Measurements from ENCODE around the gene SS18L1.
A peak's percentile ranks its signal among the peaks of the same experiment; 100 is the strongest.
"Not testable (repeated sequence)": the region's sequence is repeated elsewhere in the genome, so short reads cannot be mapped to it uniquely, and the experiment has no call there.

Gene SS18L1

GRCh38 chr20:62138912-62139311 is 4.7 kb upstream of the SS18L1 start:
- no peak for DNase-seq

GRCh38 chr20:62139636-62140035 is 3.9 kb upstream of the SS18L1 start:
- no peak for DNase-seq

DNA sequence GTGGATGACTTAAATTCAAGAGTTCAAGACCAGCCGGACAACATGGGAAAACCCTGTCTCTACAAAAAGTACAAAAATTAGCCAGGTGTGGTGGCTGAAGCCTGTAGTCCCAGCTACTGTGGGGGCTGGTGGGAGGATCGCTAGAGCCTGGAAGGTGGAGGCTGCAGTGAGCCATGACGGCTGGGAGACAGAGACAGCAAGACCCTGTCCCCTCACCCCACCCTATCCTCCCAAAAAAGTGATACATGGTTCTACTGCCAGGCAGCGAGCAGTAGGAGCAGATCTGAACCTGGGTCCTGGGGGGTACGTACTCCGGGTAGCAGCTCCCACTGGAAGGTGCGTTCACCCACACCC is 2.5 kb upstream of the SS18L1 start:
- no peak for DNase-seq

- DNase-seq = no peak
These were observed 1.9 kb upstream of the SS18L1 start for GRCh38 chr20:62141397-62142251.

GRCh38 chr20:62142252-62143080 is 1.1 kb upstream of the SS18L1 start:
- no peak for DNase-seq

- DNase-seq = peak; percentile 55
These were observed 622 bp downstream of the SS18L1 start for GRCh38 chr20:62143957-62144825.

- no peak for DNase-seq
These were observed 2.1 kb downstream of the SS18L1 start for GRCh38 chr20:62145688-62146018.

- no peak for DNase-seq
These were observed 2.6 kb downstream of the SS18L1 start for GRCh38 chr20:62146019-62146755.

DNA sequence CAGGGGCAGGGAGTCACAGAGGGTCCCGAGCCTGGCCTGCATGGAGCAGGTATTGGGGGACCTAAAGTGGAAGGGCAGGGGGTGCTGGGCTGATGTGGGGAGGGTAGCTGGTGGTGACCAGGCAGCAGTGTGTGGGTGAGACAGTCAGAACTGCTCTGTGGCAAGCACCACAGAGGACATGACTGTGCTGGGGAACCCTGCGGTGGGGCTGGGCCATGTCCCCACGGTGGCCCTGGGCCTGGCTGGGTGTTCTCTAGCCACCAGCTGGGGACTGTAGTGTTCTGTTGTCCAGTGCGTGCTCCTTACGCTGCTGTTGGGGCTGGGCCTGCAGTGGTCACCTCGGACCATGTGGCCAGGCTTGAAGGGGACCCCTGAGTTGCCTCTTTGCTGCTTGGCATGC is 3.6 kb downstream of the SS18L1 start:
- DNase-seq = no peak

DNA sequence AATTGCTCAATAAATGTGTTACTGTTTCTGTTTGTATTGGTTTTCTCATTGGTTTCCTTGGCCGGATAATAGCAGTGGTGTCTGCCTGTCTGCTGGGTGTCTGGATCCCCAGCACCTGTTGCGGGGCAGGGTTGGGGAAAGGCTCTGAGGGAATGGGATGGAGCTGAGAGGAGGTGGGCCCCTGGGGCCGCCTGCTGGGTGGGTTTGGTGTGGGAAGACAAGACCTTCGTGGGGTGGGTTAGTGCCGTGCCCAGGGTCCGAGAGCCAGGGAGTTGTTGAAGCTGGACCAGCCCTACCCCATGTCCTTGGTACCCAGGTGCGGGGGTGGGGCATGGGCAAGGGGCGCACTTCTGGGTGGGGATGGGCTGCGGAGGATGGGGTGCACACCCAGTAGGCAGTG is 4.0 kb downstream of the SS18L1 start:
- no peak for DNase-seq

DNA sequence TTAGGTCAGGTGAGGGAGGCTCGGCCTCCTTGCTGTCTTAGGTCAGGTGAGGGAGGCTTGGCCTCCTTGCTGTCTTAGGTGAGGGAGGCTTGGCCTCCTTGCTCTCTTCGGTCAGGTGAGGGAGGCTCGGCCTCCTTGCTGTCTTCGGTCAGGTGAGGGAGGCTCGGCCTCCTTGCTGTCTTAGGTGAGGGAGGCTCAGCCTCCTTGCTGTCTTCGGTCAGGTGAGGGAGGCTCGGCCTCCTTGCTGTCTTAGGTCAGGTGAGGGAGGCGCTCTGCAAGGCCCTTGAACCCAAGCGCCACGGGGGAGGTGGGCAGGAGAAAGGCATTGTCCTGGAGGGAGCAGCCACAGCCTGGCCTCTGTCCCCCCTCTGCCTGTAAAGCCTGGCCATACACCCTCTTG is 4.8 kb downstream of the SS18L1 start:
- DNase-seq = not testable (repeated sequence)

DNA sequence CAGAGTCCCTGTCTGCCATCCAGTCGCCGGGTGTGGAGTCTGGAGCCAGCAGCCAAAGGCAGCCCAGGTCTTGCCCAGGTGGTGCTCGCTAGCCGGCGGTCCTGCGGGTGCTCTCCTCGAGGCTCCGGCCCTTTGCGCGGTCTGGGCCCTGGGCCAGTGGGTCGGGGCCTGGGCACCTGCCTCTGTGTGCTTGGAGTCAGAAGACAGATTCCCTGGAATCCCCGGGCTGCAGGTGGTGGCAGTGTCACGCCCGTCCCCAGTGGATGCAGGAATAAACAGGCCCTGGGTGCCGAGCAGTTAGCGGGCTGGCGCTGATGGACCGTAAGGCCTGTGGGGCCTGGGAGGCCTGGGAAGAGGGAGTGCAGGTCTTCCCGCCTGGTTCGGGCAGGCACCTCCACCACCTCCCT is 5.3 kb downstream of the SS18L1 start:
- DNase-seq = no peak

GRCh38 chr20:62149532-62150309 is 6.2 kb downstream of the SS18L1 start:
- DNase-seq = no peak

DNA sequence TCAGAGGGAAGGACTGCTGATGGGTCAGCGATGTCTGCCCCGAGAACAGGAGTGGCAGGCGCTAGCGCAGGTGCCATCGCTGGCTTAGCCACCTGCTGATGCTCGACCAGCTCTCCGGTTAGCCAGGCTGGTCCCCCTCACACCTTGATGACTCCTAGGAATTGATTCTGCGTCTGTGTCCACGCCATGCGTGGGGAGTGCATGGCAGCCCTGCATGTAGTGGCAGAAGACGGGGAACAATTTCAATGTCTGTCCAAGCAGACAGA is 6.7 kb downstream of the SS18L1 start:
- no peak for DNase-seq

GRCh38 chr20:62151225-62151624 is 7.7 kb downstream of the SS18L1 start:
- no peak for DNase-seq

DNA sequence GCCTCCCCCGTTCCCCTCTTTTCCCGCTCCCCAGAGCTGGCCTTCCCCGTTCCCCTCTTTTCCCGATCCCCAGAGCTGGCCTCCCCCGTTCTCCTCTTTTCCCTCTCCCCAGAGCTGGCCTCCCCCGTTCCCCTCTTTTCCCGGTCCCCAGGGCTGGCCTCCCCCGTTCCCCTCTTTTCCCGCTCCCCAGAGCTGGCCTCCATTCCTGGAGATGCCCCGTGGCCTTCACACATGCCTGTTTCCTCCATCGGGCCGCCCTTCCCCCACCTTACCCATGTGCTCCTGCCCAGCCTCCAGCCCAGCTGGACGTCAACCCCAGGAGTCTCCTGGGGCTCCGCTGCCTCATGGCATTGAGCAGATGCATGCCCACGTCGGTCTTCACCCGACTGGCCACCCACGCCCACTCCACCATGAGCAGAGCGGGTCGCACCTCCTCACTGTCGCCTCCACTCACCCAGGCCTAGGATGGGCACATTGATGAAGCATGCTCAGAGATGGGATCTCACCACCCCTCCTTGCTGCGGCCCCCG is 8.3 kb downstream of the SS18L1 start:
- DNase-seq = no peak

DNA sequence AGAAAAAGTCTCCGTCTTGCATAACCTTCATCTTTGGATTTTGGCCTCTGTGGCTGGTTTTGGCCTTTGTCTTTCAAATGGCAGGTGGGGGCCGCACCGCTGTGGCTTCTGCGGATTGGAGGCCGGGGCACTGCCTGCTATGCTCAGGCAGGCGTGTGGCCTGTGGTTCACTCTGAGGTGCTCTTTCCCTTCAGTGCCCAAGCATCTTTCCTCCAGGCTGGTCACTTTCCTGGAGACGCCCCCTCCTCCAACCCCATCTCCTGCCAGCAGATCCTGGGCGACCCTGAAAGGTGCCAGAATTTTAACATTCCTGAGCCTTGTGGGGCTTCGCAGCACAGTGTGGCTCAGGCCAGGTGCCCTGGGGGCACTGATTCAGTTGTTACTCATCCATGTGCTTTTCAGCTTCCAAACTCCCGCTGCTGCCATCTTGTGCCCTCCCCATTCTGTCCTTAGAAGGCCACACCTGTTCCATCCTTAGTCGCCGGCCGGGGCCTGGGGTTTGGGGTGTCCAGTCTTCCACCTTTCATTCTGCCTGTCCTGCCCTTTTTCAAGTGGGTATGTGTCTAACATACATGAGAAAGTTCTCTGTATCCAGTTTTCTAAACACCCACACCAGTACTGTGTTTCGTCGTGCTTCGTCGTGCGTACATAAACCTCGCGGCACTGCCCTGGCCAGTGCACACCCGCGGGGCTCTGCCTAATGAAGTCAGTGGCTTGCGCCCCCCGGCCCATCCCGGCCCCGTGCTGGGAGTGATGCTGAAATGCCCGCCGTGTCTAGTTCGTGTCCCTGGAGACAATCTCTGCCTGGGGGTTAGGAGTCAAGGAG is 12.1 kb downstream of the SS18L1 start:
- DNase-seq = no peak

DNA sequence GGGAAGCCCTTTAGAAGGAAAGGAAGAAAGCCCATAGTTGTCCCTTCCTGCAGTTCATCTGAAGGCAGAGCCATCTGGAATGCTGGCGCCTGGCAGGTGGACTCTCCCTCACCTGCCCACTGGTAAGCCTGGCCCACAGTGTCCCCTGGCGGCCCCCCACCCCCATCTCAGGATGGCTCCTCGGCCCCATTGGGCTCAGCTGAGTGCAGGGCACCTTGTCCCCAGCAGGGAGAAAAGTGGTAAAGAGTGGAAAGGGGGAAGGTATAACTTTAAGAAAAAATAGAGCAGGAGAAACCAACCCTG is 12.6 kb downstream of the SS18L1 start:
- DNase-seq = no peak

DNA sequence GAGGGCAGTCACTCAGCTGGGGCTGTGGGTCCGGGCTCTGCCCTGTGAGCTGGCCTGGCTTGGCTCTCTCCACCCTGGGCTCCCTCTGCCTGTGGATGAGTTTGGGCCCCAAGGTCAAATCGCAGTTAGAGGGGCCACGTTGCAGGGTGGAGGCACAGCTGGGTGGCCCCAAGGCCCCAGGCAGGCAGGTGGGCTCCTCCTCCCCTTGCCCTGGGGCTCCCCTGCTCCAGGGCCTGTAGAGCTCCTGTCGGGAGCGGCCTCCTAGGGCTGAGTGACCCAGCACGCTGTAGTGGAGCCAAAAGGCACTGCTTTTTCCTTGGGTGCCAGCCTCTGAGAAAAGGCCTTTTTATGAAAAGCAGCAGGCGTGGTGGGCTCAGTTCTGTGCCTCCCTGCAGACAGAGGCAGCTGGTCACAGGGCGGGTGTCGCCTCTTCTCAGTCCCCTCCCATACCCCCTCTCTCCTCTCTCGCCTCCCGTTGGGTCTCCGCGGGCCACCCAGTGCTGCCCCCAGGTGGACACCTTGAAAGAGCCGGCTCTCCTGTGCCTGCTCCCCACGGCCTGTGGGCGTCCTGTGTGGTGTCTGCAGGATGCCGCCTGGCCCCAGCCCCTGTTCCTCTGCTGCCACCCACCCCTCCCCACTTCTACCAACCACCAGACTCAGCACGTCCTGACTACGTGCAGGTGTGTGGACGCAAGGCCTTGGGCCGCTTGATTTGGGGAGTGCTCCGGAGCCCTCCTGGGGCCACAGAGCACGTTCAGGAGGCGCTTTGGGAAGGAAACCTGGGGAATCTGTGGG is 13.2 kb downstream of the SS18L1 start:
- peak; percentile 10 for DNase-seq

GRCh38 chr20:62157387-62158087 is 14.0 kb downstream of the SS18L1 start:
- no peak for DNase-seq
